Tibial nerve (tissue), 4 donors: ENCODE data around the gene UMAD1. TPM values are rescaled to one million over a fixed set of nuclear protein-coding genes. Genes with fewer than 3 reads are reported as not detected.

Source experiments
- DNase-seq, 2 donors: peaks; one replicate each; pipeline ENCODE4 v3.0.0-alpha.2; 2019; ENCODE audit warnings: low spot score in 2 of 2
- H3K27ac ChIP-seq, 4 donors: fragments of 200-600 bp; sonication (generic) in 3 of 4; one replicate each; pipeline ENCODE4 v1.5.1; 2017 to 2019; ENCODE audit warnings: mild to moderate bottlenecking in 1 of 4
- H3K27me3 ChIP-seq, 2 donors: fragments of 200-600 bp; sonication (generic) in 1 of 2; one replicate each; pipeline versions ENCODE4 v1.5.1 to v1.6.0; 2017 to 2019
- H3K36me3 ChIP-seq, 3 donors: fragments of 200-600 bp; sonication (generic); one replicate each; pipeline ENCODE4 v1.5.1; 2018 to 2019
- H3K4me1 ChIP-seq, 4 donors: fragments of 200-600 bp; sonication (generic) in 3 of 4; one replicate each; pipeline ENCODE4 v1.5.1; 2017 to 2019
- H3K4me3 ChIP-seq, 4 donors: fragments of 200-600 bp; sonication (generic) in 3 of 4; one replicate each; pipeline ENCODE4 v1.5.1; 2017 to 2019; ENCODE audit warnings: mild to moderate bottlenecking in 1 of 4, moderate library complexity in 1 of 4
- H3K9me3 ChIP-seq, 4 donors: fragments of 200-600 bp; sonication (generic) in 3 of 4; one replicate each; pipeline ENCODE4 v1.5.1; 2017 to 2019
- EP300 ChIP-seq, 2 donors: sonication (generic); formaldehyde crosslinking; IDR thresholded peaks; one replicate each; pipeline ENCODE4 v1.6.1; 2017; ENCODE audit warnings: antibody characterized with exemption in 2 of 2, mild to moderate bottlenecking in 1 of 2
- POLR2A ChIP-seq, 2 donors: fragments of 450-650 bp; IDR thresholded peaks; one replicate each; pipeline ENCODE4 v1.6.1; 2017; ENCODE audit warnings: antibody characterized with exemption in 2 of 2, mild to moderate bottlenecking in 2 of 2, moderate library complexity in 2 of 2
- WGBS, 2 donors: methylation state at CpG; one replicate each; pipeline ENCODE4 v1.1.5; 2018; 5-methylcytosine and 5-hydroxymethylcytosine counted together
- total RNA-seq, 4 donors: library from RNA; depleted of rRNA; stranded (reverse); fragments of >200 nt; gene quantifications; one replicate each; pipeline ENCODE4 v1.1.0, GENCODE V29; 2016
- TF ChIP-seq, protein P1 (sequence below), 5 experiments: fragments of 200-600 bp in 3 of 5; fragments of 450-650 bp in 2 of 5; sonication (generic) in 3 of 5; IDR thresholded peaks; one replicate each; pipeline ENCODE4 v1.5.1; 2016 to 2019; ENCODE audit warnings: antibody characterized with exemption in 5 of 5, mild to moderate bottlenecking in 3 of 5, moderate library complexity in 2 of 5

UMAD1 gene
- total RNA-seq, 4 donors from 2014 or later, result 6.0 to 14.9 (median 10.2) TPM

DNA sequence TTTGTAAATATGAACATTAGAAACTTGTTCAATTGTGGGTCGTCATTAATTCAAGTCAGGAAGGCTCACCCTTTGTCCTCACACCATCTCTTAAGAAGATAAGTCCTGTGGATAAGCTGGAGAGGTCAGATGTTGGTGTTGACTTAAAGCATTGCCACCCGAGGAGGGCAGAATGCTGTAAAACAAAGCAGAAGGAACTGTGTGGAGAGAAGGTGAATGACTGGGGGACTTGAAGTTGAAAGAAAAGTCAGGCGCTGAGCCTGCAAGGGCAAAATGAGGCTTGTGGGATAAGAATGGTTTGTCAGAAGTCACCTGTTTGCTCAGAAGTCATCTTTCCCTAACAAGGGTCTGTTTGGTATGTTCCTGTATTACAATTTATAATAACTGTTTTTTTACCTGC lies 68.7 kb downstream of the UMAD1 start:
- Histone ChIP-seq H3K27ac (no peak overlapping the region), H3K27me3 (no peaks in the 10 kb centered on the region), H3K36me3 (no peaks in the 10 kb centered on the region), H3K4me3 (no peak overlapping the region), H3K4me1 (peaks cover 0 to 33% (median 2%) of the 10 kb centered on the region in 4 donors), H3K9me3 (no peaks in the 10 kb centered on the region)
- TF ChIP-seq, protein P1, sequence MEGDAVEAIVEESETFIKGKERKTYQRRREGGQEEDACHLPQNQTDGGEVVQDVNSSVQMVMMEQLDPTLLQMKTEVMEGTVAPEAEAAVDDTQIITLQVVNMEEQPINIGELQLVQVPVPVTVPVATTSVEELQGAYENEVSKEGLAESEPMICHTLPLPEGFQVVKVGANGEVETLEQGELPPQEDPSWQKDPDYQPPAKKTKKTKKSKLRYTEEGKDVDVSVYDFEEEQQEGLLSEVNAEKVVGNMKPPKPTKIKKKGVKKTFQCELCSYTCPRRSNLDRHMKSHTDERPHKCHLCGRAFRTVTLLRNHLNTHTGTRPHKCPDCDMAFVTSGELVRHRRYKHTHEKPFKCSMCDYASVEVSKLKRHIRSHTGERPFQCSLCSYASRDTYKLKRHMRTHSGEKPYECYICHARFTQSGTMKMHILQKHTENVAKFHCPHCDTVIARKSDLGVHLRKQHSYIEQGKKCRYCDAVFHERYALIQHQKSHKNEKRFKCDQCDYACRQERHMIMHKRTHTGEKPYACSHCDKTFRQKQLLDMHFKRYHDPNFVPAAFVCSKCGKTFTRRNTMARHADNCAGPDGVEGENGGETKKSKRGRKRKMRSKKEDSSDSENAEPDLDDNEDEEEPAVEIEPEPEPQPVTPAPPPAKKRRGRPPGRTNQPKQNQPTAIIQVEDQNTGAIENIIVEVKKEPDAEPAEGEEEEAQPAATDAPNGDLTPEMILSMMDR (IDR thresholded peaks at IDR 0.05), result no peak
- TF ChIP-seq POLR2A (IDR thresholded peaks at IDR 0.05) (no peak), EP300 (IDR thresholded peaks at IDR 0.05) (no peak)
- WGBS, 2 donors, result 53 to 63% methylated on average over 3 of the region's 3 CpGs
- DNase-seq, result no peak

DNA sequence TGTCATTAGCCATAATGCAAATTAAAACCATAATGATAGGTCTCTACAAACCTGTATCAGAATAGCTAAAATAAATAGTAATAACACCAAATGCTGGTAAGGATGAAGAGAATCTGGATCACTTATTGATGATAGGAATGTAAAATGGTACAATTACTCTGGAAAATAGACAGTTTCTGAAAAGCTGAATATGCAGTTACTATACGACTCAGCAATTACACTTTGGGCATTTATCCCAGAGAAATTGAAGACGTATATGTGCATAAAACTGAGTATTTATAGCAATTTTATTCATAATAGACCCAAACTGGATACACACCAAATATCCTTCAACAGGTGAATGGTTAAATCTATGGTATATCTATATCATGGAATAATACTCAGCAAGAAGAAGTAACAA lies 69.9 kb downstream of the UMAD1 start:
- no peaks in the 10 kb centered on the region for H3K27me3 ChIP-seq
- H3K9me3 ChIP-seq, result no peaks in the 10 kb centered on the region
- H3K36me3 ChIP-seq, result no peaks in the 10 kb centered on the region
- no peak overlapping the region for H3K4me3 ChIP-seq
- peaks cover 0 to 25% (median 2%) of the 10 kb centered on the region in 4 donors for H3K4me1 ChIP-seq
- TF ChIP-seq, protein P1 (IDR thresholded peaks at IDR 0.05), result no peak
- no peak for TF ChIP-seq EP300 (IDR thresholded peaks at IDR 0.05)
- no peak for TF ChIP-seq POLR2A (IDR thresholded peaks at IDR 0.05)
- 79 to 81% methylated on average over 2 of the region's 2 CpGs for WGBS, 2 donors
- H3K27ac ChIP-seq, result no peak overlapping the region
- no peak for DNase-seq

DNA sequence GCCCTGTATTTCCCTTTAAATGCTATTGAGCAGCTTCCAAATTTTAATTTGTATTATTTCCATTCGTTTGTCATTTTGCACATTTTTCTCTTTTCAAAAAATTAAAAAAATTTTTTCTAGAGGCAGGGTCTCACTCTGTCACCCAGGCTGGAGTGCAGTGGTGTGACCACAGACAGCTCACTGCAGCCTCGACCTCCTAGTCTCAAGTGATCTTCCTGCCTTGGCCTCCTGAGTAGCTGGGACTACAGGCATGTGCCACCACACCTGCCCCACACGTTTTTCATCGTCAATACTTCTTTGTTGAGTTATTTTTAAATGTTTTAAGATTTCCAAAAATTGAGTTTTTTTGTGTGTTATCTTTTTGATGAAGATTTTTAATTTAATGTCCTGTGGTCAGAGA lies 73.2 kb downstream of the UMAD1 start:
- Histone ChIP-seq H3K4me3 (no peak overlapping the region), H3K4me1 (peaks cover 0 to 11% (median under 1%) of the 10 kb centered on the region in 4 donors), H3K36me3 (no peaks in the 10 kb centered on the region), H3K27me3 (no peaks in the 10 kb centered on the region), H3K27ac (no peak overlapping the region), H3K9me3 (no peaks in the 10 kb centered on the region)
- WGBS, 2 donors, result 75 to 80% methylated on average over 4 of the region's 4 CpGs
- TF ChIP-seq, protein P1 (IDR thresholded peaks at IDR 0.05), result no peak
- TF ChIP-seq POLR2A (IDR thresholded peaks at IDR 0.05) (no peak), EP300 (IDR thresholded peaks at IDR 0.05) (no peak)
- no peak for DNase-seq

DNA sequence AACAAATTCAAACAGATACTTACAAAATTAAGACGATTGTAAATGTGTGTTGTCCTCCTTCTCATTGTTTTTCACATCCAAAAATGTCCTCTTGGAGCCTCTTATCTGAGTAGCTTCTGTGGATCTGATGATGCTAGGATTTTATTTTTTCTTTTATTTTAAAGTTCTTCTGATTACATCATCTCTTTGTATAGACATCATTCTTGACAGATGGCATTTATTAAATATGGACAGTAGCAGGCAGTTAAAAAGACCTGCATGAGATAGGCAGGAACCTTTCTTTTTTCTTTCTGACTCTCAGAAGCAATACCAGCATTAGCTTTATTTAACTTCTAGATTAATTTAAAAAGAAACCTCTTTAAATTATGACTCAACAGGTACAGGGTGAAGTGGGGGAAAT lies 77.9 kb downstream of the UMAD1 start, which contains the start of gene RPA3:
TSS of gene RPA3 (minus strand) at position 116 of the 400 bp plus-strand sequence. CDS start 78,189 bp downstream, outside the sequence.
- 84 to 86% methylated on average over 1 of the region's 1 CpG for WGBS, 2 donors
- Histone ChIP-seq H3K4me1 (peaks cover 0 to 14% (median 2%) of the 10 kb centered on the region in 4 donors), H3K36me3 (no peaks in the 10 kb centered on the region), H3K27ac (no peak within 1 kb of the TSS), H3K9me3 (no peaks in the 10 kb centered on the region), H3K4me3 (no peak within 1 kb of the TSS), H3K27me3 (no peaks in the 10 kb centered on the region)
- DNase-seq, result no peak
- TF ChIP-seq EP300 (IDR thresholded peaks at IDR 0.05), result no peak
- TF ChIP-seq, protein P1 (IDR thresholded peaks at IDR 0.05), result no peak
- TF ChIP-seq POLR2A (IDR thresholded peaks at IDR 0.05), result no peak

DNA sequence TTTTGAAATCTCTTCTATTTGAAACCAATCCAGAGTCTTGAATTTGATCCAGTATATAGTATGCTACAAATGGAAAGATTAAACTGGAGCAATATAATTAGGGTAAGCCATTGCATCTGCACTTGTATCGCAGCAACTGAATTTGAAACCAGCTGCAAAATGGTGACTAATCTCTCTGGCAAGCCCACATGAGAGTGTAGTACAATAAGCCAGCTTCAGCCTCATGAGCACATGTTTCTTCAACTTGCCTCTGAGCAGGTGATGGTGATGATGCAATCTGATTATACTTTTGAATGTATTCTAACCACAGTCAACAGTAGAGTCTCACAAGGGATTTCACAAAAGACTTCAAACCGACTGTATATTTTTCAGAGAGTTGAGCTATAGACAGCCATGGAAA lies 78.7 kb downstream of the UMAD1 start:
- TF ChIP-seq, protein P1 (IDR thresholded peaks at IDR 0.05), result no peak
- TF ChIP-seq EP300 (IDR thresholded peaks at IDR 0.05) (peak in 1 of 2 donors; percentile 38), POLR2A (IDR thresholded peaks at IDR 0.05) (no peak)
- Histone ChIP-seq H3K9me3 (no peaks in the 10 kb centered on the region), H3K36me3 (no peaks in the 10 kb centered on the region), H3K4me3 (no peak overlapping the region), H3K27ac (no peak overlapping the region), H3K4me1 (peaks cover 0 to 14% (median 2%) of the 10 kb centered on the region in 4 donors), H3K27me3 (no peaks in the 10 kb centered on the region)
- WGBS, 2 donors, result 51 to 58% methylated on average over 2 of the region's 2 CpGs
- DNase-seq, result peak in 1 of 2 donors; percentile 36
